Kidney tubule cell (primary cell): ENCODE data around the gene TRIM25.

Source experiments
- DNase-seq: peaks from one replicate; pipeline ENCODE4 v3.0.0-alpha.2; 2018; ENCODE audit warnings: low spot score

Gene TRIM25

DNA sequence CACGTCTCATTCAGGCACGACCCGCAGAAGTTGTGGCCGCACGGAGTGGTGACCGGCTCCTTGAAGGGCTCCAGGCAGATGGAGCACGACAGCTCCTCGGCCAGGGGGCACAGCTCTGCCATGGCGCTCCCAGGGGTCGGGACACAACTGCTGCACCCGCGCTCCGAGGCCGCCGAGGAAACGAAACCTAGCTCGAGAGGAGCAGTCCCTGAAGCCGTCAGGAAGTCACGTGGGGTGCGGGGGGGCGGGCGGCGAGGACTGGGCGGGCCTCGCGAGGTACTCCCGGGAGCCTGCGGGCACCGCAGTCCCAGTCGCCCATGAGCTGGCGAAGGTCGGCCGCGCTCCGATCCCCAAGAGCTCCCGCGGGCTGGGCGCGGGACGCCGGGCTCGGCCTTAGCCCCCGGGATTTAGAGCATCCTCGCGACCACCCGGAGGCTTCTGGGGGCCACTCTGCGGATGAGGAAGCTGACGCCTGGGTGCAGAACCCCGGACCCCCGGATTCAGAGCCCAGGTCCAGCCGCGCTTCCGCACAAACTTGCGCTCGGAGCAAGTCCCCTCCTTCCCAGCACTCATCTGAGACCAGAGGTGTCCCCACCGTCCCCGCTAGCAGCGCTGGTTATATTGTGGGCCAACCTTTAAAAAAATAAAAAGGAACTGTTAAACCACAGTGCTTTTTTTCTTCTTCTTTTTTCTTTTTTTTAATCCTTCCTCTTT, at the start of gene TRIM25:
Gene TRIM25, minus strand, starts transcription at position 183 of the 714 bp plus-strand sequence. Its CDS starts 61 bp downstream, at position 122.
- DNase-seq = peak; percentile 91

DNA sequence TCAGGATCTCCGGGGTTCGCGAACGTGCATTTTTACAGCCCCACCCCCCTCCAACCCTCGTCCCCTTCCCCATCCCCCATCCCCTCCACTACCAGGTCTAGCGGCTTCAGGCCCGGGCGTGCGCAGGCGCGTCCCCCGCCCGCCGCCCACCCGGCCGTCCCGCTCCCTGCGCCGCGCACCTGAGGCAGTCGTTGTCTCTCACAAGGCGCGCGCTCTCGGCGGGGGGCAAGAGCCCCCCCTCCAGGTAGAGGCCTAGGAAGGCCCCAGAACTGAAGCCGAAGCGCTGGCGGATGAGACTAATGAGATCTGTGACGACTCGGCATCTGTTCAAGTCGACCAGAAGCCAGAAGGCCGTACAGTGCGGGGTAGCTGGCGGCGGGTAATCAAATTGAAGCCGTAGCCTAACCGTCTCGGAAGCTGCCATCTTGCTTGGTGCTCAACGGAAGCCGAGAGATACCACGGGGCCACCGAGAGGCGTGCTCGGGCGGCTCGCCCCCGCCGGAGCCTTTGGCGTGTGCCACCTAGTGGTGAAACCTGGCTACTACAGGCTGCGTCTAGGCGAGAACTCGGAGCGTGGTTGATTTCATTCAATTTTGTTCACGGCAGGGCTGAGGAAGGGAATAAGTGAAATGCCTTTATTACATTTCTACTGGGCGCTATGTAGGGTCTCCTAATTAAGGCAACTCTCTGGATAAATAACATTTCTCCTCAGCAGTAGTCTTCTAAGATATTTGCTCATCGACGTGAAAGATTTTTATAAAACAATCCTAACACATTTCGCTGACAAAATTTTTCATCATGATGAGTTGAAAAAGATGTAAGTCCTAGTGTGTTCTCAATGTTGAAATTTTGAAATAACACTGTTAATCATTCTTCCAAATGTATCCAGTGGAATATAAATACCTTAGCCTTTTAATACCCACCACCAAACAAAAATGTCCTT, 47.0 kb upstream of the TRIM25 start, which contains the start of gene COIL:
Gene COIL, minus strand, starts transcription at position 455 of the 943 bp plus-strand sequence. Its CDS starts 31 bp downstream, at position 424.
- DNase-seq = peak; percentile 91

- no peak for DNase-seq
Measured at GRCh38 chr17:56956992-56957391, 43.1 kb upstream of the TRIM25 start.

GRCh38 chr17:56949595-56949994, 35.7 kb upstream of the TRIM25 start:
- DNase-seq = no peak

DNA sequence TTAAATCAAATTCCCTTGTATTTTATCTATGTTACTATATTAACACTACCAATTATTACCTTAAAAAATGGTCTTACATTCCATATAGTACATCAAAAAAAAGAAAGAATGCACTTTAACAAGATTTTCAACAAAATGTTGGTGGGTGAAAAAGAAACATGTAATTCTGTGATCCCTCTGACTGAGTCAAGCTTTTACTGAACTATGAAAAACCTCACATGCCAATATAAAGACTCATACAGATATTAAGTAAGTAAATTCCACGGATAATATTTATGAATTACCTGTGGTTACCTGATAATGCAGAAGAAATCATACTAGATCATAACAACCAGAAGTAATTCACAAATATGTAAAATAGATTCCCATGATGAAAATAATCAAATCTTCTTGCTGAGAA, 34.6 kb upstream of the TRIM25 start:
- DNase-seq = peak; percentile 7

- DNase-seq = no peak
Measured at GRCh38 chr17:56947741-56948140, 33.9 kb upstream of the TRIM25 start.

- no peak for DNase-seq
Measured at GRCh38 chr17:56945938-56946505, 32.2 kb upstream of the TRIM25 start.

DNA sequence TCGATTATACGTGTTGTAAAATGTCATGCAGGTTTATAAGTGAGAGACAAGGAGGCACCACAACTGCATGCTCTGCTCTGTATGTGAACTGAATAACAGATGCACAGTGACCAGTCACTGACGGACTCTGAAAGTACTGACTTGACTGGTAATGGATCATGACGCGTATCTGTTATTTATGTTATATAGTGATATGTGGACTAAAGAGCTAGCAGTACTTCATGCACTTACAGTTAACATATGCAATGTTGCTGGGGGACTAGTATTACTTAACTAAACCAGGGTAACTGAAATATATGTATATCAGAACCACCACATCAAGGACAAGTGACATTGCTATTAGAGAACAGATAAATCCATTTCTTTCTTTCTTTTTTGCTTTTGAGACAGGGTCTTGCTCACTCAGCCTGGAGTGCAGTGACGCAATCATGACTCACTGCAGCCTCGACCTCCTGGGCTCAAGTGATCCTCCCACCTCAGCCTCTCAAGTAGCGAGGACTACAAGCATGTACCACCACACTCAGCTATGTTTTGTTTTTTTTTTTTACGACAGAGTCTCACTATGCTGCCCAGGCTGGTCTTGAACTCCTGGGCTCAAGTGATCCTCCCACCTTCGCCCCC, 29.8 kb upstream of the TRIM25 start:
- no peak for DNase-seq

- DNase-seq = peak; percentile 66
Measured at GRCh38 chr17:56939869-56940484, 26.1 kb upstream of the TRIM25 start.

- peak; percentile 35 for DNase-seq
Measured at GRCh38 chr17:56938206-56938605, 24.4 kb upstream of the TRIM25 start.

- DNase-seq = no peak
Measured at GRCh38 chr17:56937687-56938086, 23.8 kb upstream of the TRIM25 start.

DNA sequence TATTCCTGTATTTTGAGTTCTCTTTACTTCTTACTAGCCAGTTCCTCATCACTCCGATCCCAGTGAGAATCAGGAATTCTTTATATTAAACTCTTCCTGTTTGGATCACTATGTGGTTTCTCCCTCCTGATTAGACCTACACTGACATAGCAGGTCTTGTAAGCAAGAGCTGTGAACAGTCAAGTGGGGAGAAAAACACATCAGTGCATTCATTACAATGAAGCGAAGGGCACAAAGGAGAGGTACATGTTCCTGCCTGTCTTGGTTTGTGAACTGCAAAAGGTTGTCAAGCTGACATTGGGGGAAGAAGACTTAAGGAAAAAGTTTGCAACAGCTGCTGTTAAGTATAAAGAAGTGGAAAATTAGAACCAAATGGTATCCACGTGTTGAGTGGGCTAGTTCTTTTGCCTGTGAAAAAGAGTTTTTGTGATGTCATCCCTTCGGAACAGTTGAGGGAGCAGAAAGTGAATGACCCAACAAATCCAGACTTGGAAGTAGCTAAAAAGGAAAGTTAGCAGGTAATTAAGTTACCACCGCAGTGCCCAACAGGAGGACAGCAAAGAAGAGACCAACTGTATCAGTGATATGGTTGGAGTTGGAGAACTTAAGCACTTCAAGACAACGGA, 23.0 kb upstream of the TRIM25 start:
- DNase-seq = no peak

DNA sequence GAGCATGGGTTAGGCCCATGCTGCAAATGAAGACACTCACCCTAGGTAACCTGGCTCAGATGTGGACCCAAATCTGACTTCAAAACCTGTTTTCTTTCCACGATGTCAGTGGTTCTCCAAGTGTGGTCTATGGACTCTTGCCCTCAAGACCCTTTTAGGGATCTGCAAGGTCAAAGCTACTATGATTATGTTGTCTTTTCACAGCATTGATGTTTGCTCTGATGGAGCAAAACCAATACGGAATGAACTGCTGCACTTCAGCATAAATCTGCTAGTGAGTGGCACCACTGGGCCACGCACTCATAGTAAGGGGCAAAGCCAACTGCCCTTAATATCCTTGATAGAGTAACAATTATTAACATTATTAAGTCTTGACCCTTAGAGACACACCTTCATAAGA, 21.6 kb upstream of the TRIM25 start:
- no peak for DNase-seq

- DNase-seq = peak; percentile 10
Measured at GRCh38 chr17:56934280-56934679, 20.4 kb upstream of the TRIM25 start.

- DNase-seq = no peak
Measured at GRCh38 chr17:56933868-56934267, 20.0 kb upstream of the TRIM25 start.

- no peak for DNase-seq
Measured at GRCh38 chr17:56933151-56933745, 19.4 kb upstream of the TRIM25 start.

GRCh38 chr17:56930739-56931337, 17.0 kb upstream of the TRIM25 start:
- no peak for DNase-seq

GRCh38 chr17:56929362-56929969, 15.6 kb upstream of the TRIM25 start:
- peak; percentile 6 for DNase-seq

DNA sequence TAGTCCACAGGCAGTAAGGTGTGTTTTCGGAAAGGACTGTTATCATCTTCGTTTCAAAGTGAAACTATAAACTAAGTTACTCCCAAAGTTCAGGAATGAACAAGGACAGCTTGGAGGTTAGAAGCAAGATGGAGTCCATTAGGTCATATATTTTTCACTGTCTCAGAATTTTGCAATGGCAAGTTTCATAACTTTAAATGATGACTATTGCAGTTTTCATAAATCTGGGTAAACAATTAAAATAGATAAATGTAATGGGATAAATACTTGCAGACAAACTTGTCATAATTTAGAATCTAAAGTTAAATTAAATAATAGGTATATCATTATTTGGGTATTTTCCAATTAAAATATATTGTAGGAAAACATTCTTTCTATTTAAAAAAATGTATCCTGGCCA, 14.7 kb upstream of the TRIM25 start:
- DNase-seq = no peak

- no peak for DNase-seq
Measured at GRCh38 chr17:56926704-56927103, 12.9 kb upstream of the TRIM25 start.
